LNCaP clone FGC (cell line): Measurements from ENCODE around the gene RABEPK.

Source experiments
- DNase-seq: peaks from one replicate; pipeline ENCODE4 v3.0.0-alpha.2; 2011; ENCODE audit warnings: low read depth
- H3K4me3 ChIP-seq: 2 replicates; pipeline ENCODE4 v1.5.1; 2011; ENCODE audit warnings: mild to moderate bottlenecking, low read depth, low read length, control low read depth
- CTCF ChIP-seq: IDR thresholded peaks from 2 replicates; pipeline ENCODE4 v1.5.1; 2012; ENCODE audit warnings: mild to moderate bottlenecking; ENCODE audit not compliant: control insufficient read depth, insufficient read depth; ENCODE audit errors: extremely low read depth

RABEPK gene

GRCh38 chr9:125268394-125269013, 68.2 kb downstream of the RABEPK start:
- no peak overlapping the region for H3K4me3 ChIP-seq
- TF ChIP-seq CTCF, result no peak
- DNase-seq, result no peak

- no peak for DNase-seq
- no peak overlapping the region for H3K4me3 ChIP-seq
- TF ChIP-seq CTCF, result no peak
These were observed 68.7 kb downstream of the RABEPK start for GRCh38 chr9:125269014-125269397.

GRCh38 chr9:125271081-125271480, 70.7 kb downstream of the RABEPK start:
- TF ChIP-seq CTCF, result no peak
- no peak for DNase-seq
- no peak overlapping the region for H3K4me3 ChIP-seq

- DNase-seq, result peak; percentile 78
- peak overlapping the region; percentile 23; the same call in 1 of the 2 replicates for H3K4me3 ChIP-seq
- no peak for TF ChIP-seq CTCF
These were observed 72.4 kb downstream of the RABEPK start for GRCh38 chr9:125272697-125273096.

GRCh38 chr9:125276771-125277170, 76.4 kb downstream of the RABEPK start:
- H3K4me3 ChIP-seq, result no peak overlapping the region
- TF ChIP-seq CTCF, result no peak
- no peak for DNase-seq

GRCh38 chr9:125277411-125277810, 77.1 kb downstream of the RABEPK start:
- no peak for DNase-seq
- no peak for TF ChIP-seq CTCF
- H3K4me3 ChIP-seq, result no peak overlapping the region

GRCh38 chr9:125280945-125281344, 80.6 kb downstream of the RABEPK start:
- TF ChIP-seq CTCF, result no peak
- DNase-seq, result no peak
- H3K4me3 ChIP-seq, result no peak overlapping the region
